H1 (cell line): ENCODE results near the gene GNAT2. TPM values are rescaled to one million over a fixed set of nuclear protein-coding genes. Genes with fewer than 3 reads are reported as not detected.

Experiments
- CTCF ChIA-PET: fragments of 300-600 bp; sonication (Branson Sonifier 250); formaldehyde crosslinking; loops from one replicate; lab custom pipeline; 2021; ENCODE audit not compliant: partially characterized antibody; lab: Charles Lee
- POLR2A ChIA-PET: fragments of 300-600 bp; sonication (Branson Sonifier 250); formaldehyde crosslinking; loops from one replicate; lab custom pipeline; 2021; ENCODE audit warnings: inconsistent platforms; ENCODE audit not compliant: partially characterized antibody; lab: Charles Lee
- DNase-seq, 2 experiments: peaks; one replicate each; pipeline versions ENCODE4 v3.0.0 to v3.0.0-alpha.2; 2010 to 2022; ENCODE audit warnings: low spot score in 2 of 2, low read depth in 1 of 2, mixed read lengths in 1 of 2
- FAIRE-seq: peaks from 2 replicates; lab custom pipeline; 2011; peaks lifted over from hg19 to GRCh38; lab: Jason Lieb, UNC
- H2AFZ ChIP-seq: 2 replicates; pipeline ENCODE4 v1.8.1; 2012; ENCODE audit warnings: low read length, inconsistent platforms
- H2AK5ac ChIP-seq: 2 replicates; pipeline ENCODE4 v1.6.1; 2013; ENCODE audit warnings: low read depth, low read length
- H2BK120ac ChIP-seq: replicated peaks from 2 replicates; pipeline ENCODE3; 2013; ENCODE audit warnings: low read depth, low read length, inconsistent platforms
- H2BK12ac ChIP-seq: 2 replicates; pipeline ENCODE4 v1.6.1; 2013; ENCODE audit warnings: low read depth, low read length
- H2BK15ac ChIP-seq: 2 replicates; pipeline ENCODE4 v1.6.1; 2013; ENCODE audit warnings: low read length
- H2BK20ac ChIP-seq: 2 replicates; pipeline ENCODE4 v1.6.1; 2013; ENCODE audit warnings: low read length
- H2BK5ac ChIP-seq: 2 replicates; pipeline ENCODE4 v1.6.1; 2013; ENCODE audit warnings: low read depth, low read length
- H3K14ac ChIP-seq: 2 replicates; pipeline ENCODE4 v1.6.1; 2013; ENCODE audit warnings: inconsistent platforms; ENCODE audit not compliant: insufficient read length
- H3K18ac ChIP-seq: 2 replicates; pipeline ENCODE4 v1.6.1; 2013; ENCODE audit warnings: low read length; ENCODE audit errors: extremely low read depth
- H3K23ac ChIP-seq: 2 replicates; pipeline ENCODE4 v1.6.1; 2013; ENCODE audit warnings: inconsistent platforms; ENCODE audit not compliant: insufficient read length
- H3K23me2 ChIP-seq: 2 replicates; pipeline ENCODE4 v1.6.1; 2013; ENCODE audit warnings: low read depth, low read length
- H3K27ac ChIP-seq: 2 replicates; pipeline ENCODE4 v1.6.1; 2011; ENCODE audit warnings: low read depth, low read length, inconsistent platforms
- H3K27me3 ChIP-seq, 4 experiments: replicated peaks in 1 of 4; 1 replicate in 1 of 4; 2 replicates in 3 of 4; pipeline versions ENCODE4 v1.6.1 to v1.8.1; 2011 to 2013; ENCODE audit warnings: low read length in 3 of 4, mild to moderate bottlenecking in 3 of 4, inconsistent platforms in 2 of 4, mixed read lengths in 2 of 4, moderate library complexity in 1 of 4; ENCODE audit not compliant: control insufficient read depth in 3 of 4, insufficient read depth in 3 of 4; ENCODE audit errors: extremely low read depth in 1 of 4
- H3K36me3 ChIP-seq, 4 experiments: 2 replicates each; pipeline versions ENCODE4 v1.6.1 to v1.8.1; 2011 to 2013; ENCODE audit warnings: mild to moderate bottlenecking in 4 of 4, low read length in 3 of 4, moderate library complexity in 2 of 4, control low read depth in 1 of 4, inconsistent platforms in 1 of 4; ENCODE audit not compliant: insufficient read depth in 4 of 4, control insufficient read depth in 2 of 4
- H3K4ac ChIP-seq: replicated peaks from 2 replicates; pipeline ENCODE3; 2013; ENCODE audit warnings: low read length, low read depth, mixed read lengths, inconsistent platforms; ENCODE audit not compliant: insufficient read length
- H3K4me1 ChIP-seq, 4 experiments: replicated peaks in 1 of 4; 1 replicate in 1 of 4; 2 replicates in 3 of 4; pipeline versions ENCODE4 v1.6.1 to v1.8.1; 2011 to 2013; ENCODE audit warnings: low read length in 3 of 4, inconsistent platforms in 2 of 4, mixed read lengths in 1 of 4; ENCODE audit not compliant: insufficient read depth in 4 of 4, control insufficient read depth in 3 of 4
- H3K4me2 ChIP-seq, 2 experiments: 2 replicates each; pipeline versions ENCODE4 v1.6.1 to v1.8.1; 2011 to 2013; ENCODE audit warnings: low read depth in 2 of 2, low read length in 2 of 2, control low read depth in 1 of 2, inconsistent platforms in 1 of 2, mild to moderate bottlenecking in 1 of 2; ENCODE audit not compliant: insufficient read depth in 1 of 2
- H3K4me3 ChIP-seq, 4 experiments: fragments of 200-600, 300-600 bp in 1 of 4; sonication (generic), shearing (Covaris generic), sonication (Bioruptor Twin) in 1 of 4; 2 replicates each; pipeline versions ENCODE4 v1.5.1 to v1.8.1; 2011 to 2016; ENCODE audit warnings: low read length in 4 of 4, low read depth in 3 of 4, control low read depth in 2 of 4, inconsistent platforms in 2 of 4, mild to moderate bottlenecking in 2 of 4, mixed read lengths in 1 of 4, moderate library complexity in 1 of 4; ENCODE audit not compliant: insufficient read depth in 2 of 4; ENCODE audit errors: extremely low read depth in 1 of 4
- H3K56ac ChIP-seq: replicated peaks from 2 replicates; pipeline ENCODE3; 2013; ENCODE audit warnings: low read depth, mild to moderate bottlenecking, mixed read lengths, low read length, inconsistent platforms; ENCODE audit not compliant: insufficient read length
- H3K79me1 ChIP-seq: 2 replicates; pipeline ENCODE4 v1.6.1; 2013; ENCODE audit warnings: low read depth, low read length, control low read depth
- H3K79me2 ChIP-seq, 2 experiments: 2 replicates each; pipeline versions ENCODE4 v1.6.1 to v1.8.1; 2012 to 2013; ENCODE audit warnings: low read length in 2 of 2, mild to moderate bottlenecking in 2 of 2, inconsistent platforms in 1 of 2; ENCODE audit not compliant: insufficient read depth in 2 of 2, control insufficient read depth in 1 of 2
- H3K9ac ChIP-seq, 4 experiments: replicated peaks in 1 of 4; 1 replicate in 1 of 4; 2 replicates in 3 of 4; pipeline versions ENCODE4 v1.6.1 to v1.8.1; 2011 to 2013; ENCODE audit warnings: low read depth in 3 of 4, low read length in 3 of 4, control low read depth in 2 of 4, mild to moderate bottlenecking in 2 of 4, moderate library complexity in 2 of 4, inconsistent platforms in 1 of 4; ENCODE audit errors: extremely low read depth in 1 of 4
- H3K9me3 ChIP-seq, 2 experiments: 2 replicates each; pipeline versions ENCODE4 v1.6.1 to v1.8.1; 2012 to 2013; ENCODE audit warnings: mild to moderate bottlenecking in 2 of 2, moderate library complexity in 2 of 2, control low read depth in 1 of 2, inconsistent platforms in 1 of 2, low read depth in 1 of 2, low read length in 1 of 2, mixed read lengths in 1 of 2; ENCODE audit not compliant: insufficient read depth in 2 of 2
- H4K20me1 ChIP-seq, 2 experiments: replicated peaks in 1 of 2; 2 replicates each; pipeline versions ENCODE3 to v1.8.1; 2011 to 2013; ENCODE audit warnings: inconsistent platforms in 2 of 2, low read length in 2 of 2, mild to moderate bottlenecking in 1 of 2; ENCODE audit not compliant: insufficient read depth in 2 of 2, control insufficient read depth in 1 of 2
- H4K5ac ChIP-seq: 2 replicates; pipeline ENCODE4 v1.6.1; 2013; ENCODE audit warnings: low read length, low read depth, mixed read lengths, inconsistent platforms; ENCODE audit not compliant: insufficient read length
- H4K8ac ChIP-seq: 2 replicates; pipeline ENCODE4 v1.8.0; 2013; ENCODE audit warnings: mild to moderate bottlenecking, moderate library complexity, low read length, inconsistent platforms; ENCODE audit not compliant: insufficient read depth; ENCODE audit errors: extremely low read depth
- H4K91ac ChIP-seq: replicated peaks from 2 replicates; pipeline ENCODE3; 2013; ENCODE audit warnings: low read length, mixed read lengths, inconsistent platforms; ENCODE audit not compliant: insufficient read length
- ASH2L ChIP-seq: fragments of 200-600, 300-600 bp; sonication (generic); IDR thresholded peaks from one replicate; pipeline ENCODE4 v1.7.1; 2017; ENCODE audit warnings: low read length
- EP300 ChIP-seq, 2 experiments: IDR thresholded peaks; 1 replicate in 1 of 2; 2 replicates in 1 of 2; pipeline ENCODE4 v1.6.1; 2011 to 2012; ENCODE audit warnings: low read depth in 2 of 2, low read length in 2 of 2, mild to moderate bottlenecking in 2 of 2, borderline replicate concordance in 1 of 2, inconsistent platforms in 1 of 2, moderate library complexity in 1 of 2
- HDAC6 ChIP-seq: IDR thresholded peaks from one replicate; pipeline ENCODE4 v1.7.1; 2012; ENCODE audit warnings: low read depth, mild to moderate bottlenecking, inconsistent platforms, low read length, moderate library complexity
- SP4 ChIP-seq: IDR thresholded peaks from 2 replicates; pipeline ENCODE4 v1.6.1; 2012; ENCODE audit warnings: low read length, inconsistent platforms
- SUZ12 ChIP-seq: fragments of 200-600 bp; sonication (generic); IDR thresholded peaks from 2 replicates; pipeline ENCODE4 v1.6.1; 2012; ENCODE audit warnings: mild to moderate bottlenecking, inconsistent platforms, low read length, moderate library complexity, mixed read lengths
- WGBS, 2 experiments: shearing (Covaris generic) in 1 of 2; methylation state at CpG; one replicate each; pipeline versions ENCODE4 v1.1.6 to v1.1.7; 2013 to 2015; ENCODE audit warnings: low lambda C conversion rate in 2 of 2, mixed read lengths in 2 of 2, inconsistent platforms in 1 of 2, low coverage in 1 of 2, missing lambda C conversion rate in 1 of 2; ENCODE audit not compliant: insufficient replicate concordance in 2 of 2, insufficient coverage in 1 of 2, insufficient read length in 1 of 2; ENCODE audit errors: extremely low coverage in 1 of 2, missing lambda C conversion rate in 1 of 2; 5-methylcytosine and 5-hydroxymethylcytosine counted together
- polyA plus RNA-seq, 7 experiments: library from polyadenylated mRNA; depleted of rRNA in 3 of 7; stranded (reverse) in 5 of 7; unstranded in 2 of 7; fragments of >200 nt in 5 of 7; fragments of 200-250 nt in 2 of 7; gene quantifications; 1 replicate in 5 of 7; 2 replicates in 1 of 7; 4 replicates in 1 of 7; pipeline versions ENCODE4 v1.2.1 to v1.2.3, GENCODE V29; 2011 to 2013; ENCODE audit warnings: missing spikeins in 2 of 7, mixed read lengths in 2 of 7
- total RNA-seq: library from RNA; stranded (reverse); fragmentation: NEBNext Ultra II Directional; extraction: Animal tissue kit (Norgen Biotek cat#: 25700); gene quantifications from 2 replicates; pipeline ENCODE4 v1.2.1, GENCODE V29; 2021

GNAT2 gene
- total and polyA plus RNA-seq, 2 of the 8 experiments (the other 6 are each of a cell fraction or from before 2014, with no cell fraction given): 0.05 TPM; not detected in 1

- FAIRE-seq: no peak
- no peaks in the 10 kb centered on the region for H3K79me2 ChIP-seq
- no peak overlapping the region for H2BK120ac ChIP-seq
- H3K18ac ChIP-seq: no peak overlapping the region
- no peaks in the 10 kb centered on the region for H3K79me1 ChIP-seq
- H3K36me3 ChIP-seq: peaks cover 0 to 15% (median 3%) of the 10 kb centered on the region in 4 experiments; a peak in 3 of 8 replicates
- H3K4me2 ChIP-seq: no peak overlapping the region
- no peak overlapping the region for H3K14ac ChIP-seq
- no peak overlapping the region for H4K8ac ChIP-seq
- no peak overlapping the region for H2BK5ac ChIP-seq
- POLR2A ChIA-PET: interaction anchor here (0.9 to 3.7 kb wide), 2 partner anchors 10 to 19 kb away, joined by 3 to 11 read pairs; no protein-coding TSS in a partner anchor
- no peak overlapping the region for H2BK12ac ChIP-seq
- no peak overlapping the region for H3K4ac ChIP-seq
- H2BK15ac ChIP-seq: no peak overlapping the region
- H3K27me3 ChIP-seq: no peaks in the 10 kb centered on the region
- no peak overlapping the region for H3K56ac ChIP-seq
- no peaks in the 10 kb centered on the region for H3K23me2 ChIP-seq
- H3K23ac ChIP-seq: no peak overlapping the region
- no peak for DNase-seq
- no peak overlapping the region for H2AFZ ChIP-seq
- no peak overlapping the region for H3K9ac ChIP-seq
- TF ChIP-seq EP300 (IDR thresholded peaks at IDR 0.05; ENCODE audit: borderline replicate concordance in 1 of 2, low read depth in 2 of 2, low read length in 2 of 2): no peak
- no peak for TF ChIP-seq SUZ12
- no peak for TF ChIP-seq ASH2L
- TF ChIP-seq HDAC6: no peak
- no peak for TF ChIP-seq SP4
- H3K4me3 ChIP-seq: no peak overlapping the region
- CTCF ChIA-PET: interaction anchor here (0.8 to 7.2 kb wide), 19 partner anchors 10 to 136 kb away, joined by 3 to 92 read pairs (median 4); no protein-coding TSS in a partner anchor
- H4K91ac ChIP-seq: no peak overlapping the region
- H4K20me1 ChIP-seq: no peaks in the 10 kb centered on the region
- H3K4me1 ChIP-seq: no peaks in the 10 kb centered on the region
- WGBS, 2 experiments: 83% methylated on average over 1 of the region's 1 CpG; no CpG with 5 or more reads in 1 of the 2 experiments
- no peak overlapping the region for H2AK5ac ChIP-seq
- no peaks in the 10 kb centered on the region for H3K9me3 ChIP-seq
- H4K5ac ChIP-seq: no peak overlapping the region
- H3K27ac ChIP-seq: no peak overlapping the region
- H2BK20ac ChIP-seq: no peak overlapping the region
Measured at GRCh38 chr1:109598156-109598555, 21.3 kb downstream of the GNAT2 start.
